Measurements from ENCODE around the gene LDLRAD3. TPM values are rescaled to one million over a fixed set of nuclear protein-coding genes. Genes with fewer than 3 reads are reported as not detected.

Gene LDLRAD3
- total and polyA plus RNA-seq, 4 donors, result 20.9 to 25.6 (median 22.8) TPM

GRCh38 chr11:35947437-35947836 is 3.6 kb downstream of the LDLRAD3 start:
- Histone ChIP-seq H3K36me3 (ENCODE audit: control insufficient read depth, insufficient read depth, low read length) (no peaks in the 10 kb centered on the region), H3K4me3 (ENCODE audit: low read depth, low read length) (no peak overlapping the region), H3K4me1 (ENCODE audit: control insufficient read depth, insufficient read depth, low read length) (peaks cover 18% of the 10 kb centered on the region), H3K27me3 (ENCODE audit: control insufficient read depth, insufficient read depth, low read length) (no peaks in the 10 kb centered on the region), H3K27ac (ENCODE audit: low read depth, low read length) (no peak overlapping the region), H3K9me3 (ENCODE audit: control insufficient read depth, insufficient read depth, low read length) (no peaks in the 10 kb centered on the region)
- DNase-seq (ENCODE audit: low read depth in 4 of 6, low spot score in 6 of 6), result no peak
- WGBS (ENCODE audit: insufficient coverage), result no CpG with 5 or more reads among the region's 4 CpGs

GRCh38 chr11:35949242-35949641 is 5.4 kb downstream of the LDLRAD3 start:
- peak in 1 of 6 donors; percentile 23 for DNase-seq (ENCODE audit: low read depth in 4 of 6, low spot score in 6 of 6)
- no peaks in the 10 kb centered on the region for H3K27me3 ChIP-seq (ENCODE audit: control insufficient read depth, insufficient read depth, low read length)
- H3K4me3 ChIP-seq (ENCODE audit: low read depth, low read length), result no peak overlapping the region
- no peaks in the 10 kb centered on the region for H3K36me3 ChIP-seq (ENCODE audit: control insufficient read depth, insufficient read depth, low read length)
- H3K27ac ChIP-seq (ENCODE audit: low read depth, low read length), result no peak overlapping the region
- no peaks in the 10 kb centered on the region for H3K9me3 ChIP-seq (ENCODE audit: control insufficient read depth, insufficient read depth, low read length)
- WGBS (ENCODE audit: insufficient coverage), result no CpG with 5 or more reads among the region's 3 CpGs
- peaks cover 25% of the 10 kb centered on the region for H3K4me1 ChIP-seq (ENCODE audit: control insufficient read depth, insufficient read depth, low read length)

DNA sequence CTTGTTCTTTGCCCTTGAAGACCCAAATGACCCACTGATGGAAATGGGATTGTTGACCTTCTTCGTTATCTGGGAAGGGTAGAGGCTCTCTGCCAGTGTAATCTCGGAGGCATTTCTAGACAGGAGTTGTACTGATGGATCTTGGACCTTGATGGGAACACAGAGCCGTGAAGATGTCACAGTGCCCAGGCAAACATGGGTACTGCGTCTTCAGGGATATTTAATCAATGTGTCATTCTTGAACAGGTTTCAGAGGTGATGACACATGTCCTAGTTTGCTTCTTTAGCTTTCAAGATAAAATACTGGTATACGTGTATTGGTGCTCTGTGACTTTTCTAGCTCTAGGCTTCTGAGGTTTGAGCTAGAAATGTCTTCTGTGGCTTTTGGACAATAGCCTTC is 6.2 kb downstream of the LDLRAD3 start:
- Histone ChIP-seq H3K4me3 (ENCODE audit: low read depth, low read length) (no peak overlapping the region), H3K4me1 (ENCODE audit: control insufficient read depth, insufficient read depth, low read length) (peaks cover 20% of the 10 kb centered on the region), H3K27me3 (ENCODE audit: control insufficient read depth, insufficient read depth, low read length) (no peaks in the 10 kb centered on the region), H3K9me3 (ENCODE audit: control insufficient read depth, insufficient read depth, low read length) (no peaks in the 10 kb centered on the region), H3K36me3 (ENCODE audit: control insufficient read depth, insufficient read depth, low read length) (no peaks in the 10 kb centered on the region), H3K27ac (ENCODE audit: low read depth, low read length) (no peak overlapping the region)
- WGBS (ENCODE audit: insufficient coverage), result 95% methylated on average over 4 of the region's 5 CpGs
- DNase-seq (ENCODE audit: low read depth in 4 of 6, low spot score in 6 of 6), result no peak

GRCh38 chr11:35951680-35952079 is 7.8 kb downstream of the LDLRAD3 start:
- WGBS (ENCODE audit: insufficient coverage), result 78% methylated on average over 1 of the region's 3 CpGs
- no peaks in the 10 kb centered on the region for H3K9me3 ChIP-seq (ENCODE audit: control insufficient read depth, insufficient read depth, low read length)
- peaks cover 16% of the 10 kb centered on the region for H3K4me1 ChIP-seq (ENCODE audit: control insufficient read depth, insufficient read depth, low read length)
- no peak for DNase-seq (ENCODE audit: low read depth in 4 of 6, low spot score in 6 of 6)
- H3K27me3 ChIP-seq (ENCODE audit: control insufficient read depth, insufficient read depth, low read length), result no peaks in the 10 kb centered on the region
- no peaks in the 10 kb centered on the region for H3K36me3 ChIP-seq (ENCODE audit: control insufficient read depth, insufficient read depth, low read length)
- H3K4me3 ChIP-seq (ENCODE audit: low read depth, low read length), result no peak overlapping the region
- H3K27ac ChIP-seq (ENCODE audit: low read depth, low read length), result no peak overlapping the region

GRCh38 chr11:35953081-35953760 is 9.4 kb downstream of the LDLRAD3 start:
- Histone ChIP-seq H3K27ac (ENCODE audit: low read depth, low read length) (peak overlapping the region; percentile 78), H3K27me3 (ENCODE audit: control insufficient read depth, insufficient read depth, low read length) (no peaks in the 10 kb centered on the region), H3K36me3 (ENCODE audit: control insufficient read depth, insufficient read depth, low read length) (no peaks in the 10 kb centered on the region), H3K4me1 (ENCODE audit: control insufficient read depth, insufficient read depth, low read length) (peaks cover 13% of the 10 kb centered on the region), H3K4me3 (ENCODE audit: low read depth, low read length) (no peak overlapping the region), H3K9me3 (ENCODE audit: control insufficient read depth, insufficient read depth, low read length) (no peaks in the 10 kb centered on the region)
- 36% methylated on average over 9 of the region's 13 CpGs for WGBS (ENCODE audit: insufficient coverage)
- DNase-seq (ENCODE audit: low read depth in 4 of 6, low spot score in 6 of 6), result peak in 2 of 6 donors; percentile 73 to 79

GRCh38 chr11:35954205-35954604 is 10.3 kb downstream of the LDLRAD3 start:
- no peaks in the 10 kb centered on the region for H3K36me3 ChIP-seq (ENCODE audit: control insufficient read depth, insufficient read depth, low read length)
- peaks cover 9% of the 10 kb centered on the region for H3K4me1 ChIP-seq (ENCODE audit: control insufficient read depth, insufficient read depth, low read length)
- H3K27me3 ChIP-seq (ENCODE audit: control insufficient read depth, insufficient read depth, low read length), result no peaks in the 10 kb centered on the region
- H3K4me3 ChIP-seq (ENCODE audit: low read depth, low read length), result no peak overlapping the region
- no peak for DNase-seq (ENCODE audit: low read depth in 4 of 6, low spot score in 6 of 6)
- 100% methylated on average over 1 of the region's 3 CpGs for WGBS (ENCODE audit: insufficient coverage)
- H3K9me3 ChIP-seq (ENCODE audit: control insufficient read depth, insufficient read depth, low read length), result no peaks in the 10 kb centered on the region
- no peak overlapping the region for H3K27ac ChIP-seq (ENCODE audit: low read depth, low read length)

GRCh38 chr11:35955636-35956035 is 11.8 kb downstream of the LDLRAD3 start:
- Histone ChIP-seq H3K9me3 (ENCODE audit: control insufficient read depth, insufficient read depth, low read length) (no peaks in the 10 kb centered on the region), H3K4me1 (ENCODE audit: control insufficient read depth, insufficient read depth, low read length) (peaks cover 9% of the 10 kb centered on the region), H3K27ac (ENCODE audit: low read depth, low read length) (no peak overlapping the region), H3K27me3 (ENCODE audit: control insufficient read depth, insufficient read depth, low read length) (no peaks in the 10 kb centered on the region), H3K36me3 (ENCODE audit: control insufficient read depth, insufficient read depth, low read length) (no peaks in the 10 kb centered on the region), H3K4me3 (ENCODE audit: low read depth, low read length) (no peak overlapping the region)
- no peak for DNase-seq (ENCODE audit: low read depth in 4 of 6, low spot score in 6 of 6)

DNA sequence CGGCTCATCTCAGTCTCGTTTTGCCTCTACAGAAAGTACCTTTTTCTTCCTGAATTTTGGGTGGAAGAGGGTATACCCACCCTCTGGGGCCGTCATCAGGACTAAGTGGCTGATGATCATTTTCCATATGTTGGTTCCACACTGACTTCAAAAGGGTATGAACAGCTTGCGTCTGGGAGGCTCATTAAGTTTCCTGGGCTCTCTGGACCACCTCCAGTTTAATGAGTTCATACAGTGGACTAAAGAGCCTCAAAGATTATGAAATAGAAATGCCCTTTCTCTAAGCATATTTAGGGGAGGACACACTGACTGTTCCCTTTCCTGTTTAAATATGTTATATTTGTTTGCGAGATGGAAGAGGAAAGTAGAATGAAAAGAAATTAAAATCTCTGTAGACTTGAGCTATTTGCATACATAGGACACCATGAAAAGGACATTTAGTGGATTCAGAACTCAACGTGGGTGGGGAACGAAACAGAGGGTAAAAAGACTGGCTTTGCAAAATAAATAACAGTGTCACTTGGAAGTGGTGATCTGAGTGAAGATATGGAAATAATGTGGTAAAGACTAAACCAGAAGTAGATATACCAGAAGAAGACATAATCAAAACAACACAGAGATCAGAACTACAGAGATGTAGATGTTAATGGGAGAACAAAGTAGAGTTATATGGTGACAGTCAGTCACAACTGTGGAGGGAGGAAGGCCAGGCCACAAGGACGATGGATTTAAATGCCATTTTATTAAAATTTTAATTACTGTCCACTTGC is 18.7 kb downstream of the LDLRAD3 start:
- H3K4me3 ChIP-seq (ENCODE audit: low read depth, low read length), result no peak overlapping the region
- H3K9me3 ChIP-seq (ENCODE audit: control insufficient read depth, insufficient read depth, low read length), result no peaks in the 10 kb centered on the region
- H3K27ac ChIP-seq (ENCODE audit: low read depth, low read length), result no peak overlapping the region
- H3K4me1 ChIP-seq (ENCODE audit: control insufficient read depth, insufficient read depth, low read length), result no peaks in the 10 kb centered on the region
- peak in 1 of 6 donors; percentile 58 for DNase-seq (ENCODE audit: low read depth in 4 of 6, low spot score in 6 of 6)
- WGBS (ENCODE audit: insufficient coverage), result 87% methylated on average over 3 of the region's 8 CpGs
- no peaks in the 10 kb centered on the region for H3K27me3 ChIP-seq (ENCODE audit: control insufficient read depth, insufficient read depth, low read length)
- H3K36me3 ChIP-seq (ENCODE audit: control insufficient read depth, insufficient read depth, low read length), result no peaks in the 10 kb centered on the region

DNA sequence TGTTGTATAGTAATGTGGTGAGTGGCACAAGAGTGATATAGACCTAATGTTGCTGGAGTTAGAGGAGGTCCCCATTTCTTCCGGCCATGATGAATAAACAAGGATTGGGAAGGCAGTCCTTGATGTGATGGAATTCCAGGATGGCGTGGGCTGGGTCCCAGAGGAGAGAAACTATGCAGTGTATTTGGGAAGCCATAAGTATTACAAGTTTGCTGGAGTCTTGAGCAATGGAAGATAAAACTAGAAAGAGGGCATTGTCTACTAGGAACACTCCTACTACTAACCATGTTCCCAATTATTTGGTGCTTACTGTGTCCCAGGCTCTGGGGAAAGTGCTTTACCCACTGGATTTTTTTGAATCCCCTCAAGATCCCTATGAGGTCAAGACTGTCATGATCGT is 20.0 kb downstream of the LDLRAD3 start:
- DNase-seq (ENCODE audit: low read depth in 4 of 6, low spot score in 6 of 6), result no peak
- no peaks in the 10 kb centered on the region for H3K9me3 ChIP-seq (ENCODE audit: control insufficient read depth, insufficient read depth, low read length)
- H3K4me1 ChIP-seq (ENCODE audit: control insufficient read depth, insufficient read depth, low read length), result no peaks in the 10 kb centered on the region
- WGBS (ENCODE audit: insufficient coverage), result 96% methylated on average over 2 of the region's 3 CpGs
- no peaks in the 10 kb centered on the region for H3K27me3 ChIP-seq (ENCODE audit: control insufficient read depth, insufficient read depth, low read length)
- no peak overlapping the region for H3K27ac ChIP-seq (ENCODE audit: low read depth, low read length)
- no peaks in the 10 kb centered on the region for H3K36me3 ChIP-seq (ENCODE audit: control insufficient read depth, insufficient read depth, low read length)
- H3K4me3 ChIP-seq (ENCODE audit: low read depth, low read length), result no peak overlapping the region

- no peaks in the 10 kb centered on the region for H3K36me3 ChIP-seq (ENCODE audit: control insufficient read depth, insufficient read depth, low read length)
- no CpG with 5 or more reads among the region's 2 CpGs for WGBS (ENCODE audit: insufficient coverage)
- no peak overlapping the region for H3K27ac ChIP-seq (ENCODE audit: low read depth, low read length)
- H3K4me1 ChIP-seq (ENCODE audit: control insufficient read depth, insufficient read depth, low read length), result peaks cover 5% of the 10 kb centered on the region
- no peak for DNase-seq (ENCODE audit: low read depth in 4 of 6, low spot score in 6 of 6)
- no peaks in the 10 kb centered on the region for H3K9me3 ChIP-seq (ENCODE audit: control insufficient read depth, insufficient read depth, low read length)
- no peaks in the 10 kb centered on the region for H3K27me3 ChIP-seq (ENCODE audit: control insufficient read depth, insufficient read depth, low read length)
- no peak overlapping the region for H3K4me3 ChIP-seq (ENCODE audit: low read depth, low read length)
These were observed 21.0 kb downstream of the LDLRAD3 start for GRCh38 chr11:35964841-35965240.

Measured in spinal cord (tissue), 10 donors.